Measurements from ENCODE around the gene CREBL2. TPM values are rescaled to one million over a fixed set of nuclear protein-coding genes. Genes with fewer than 3 reads are reported as not detected.

The CREBL2 gene
- total RNA-seq, 1 donor from 2014 or later = 44.0 TPM

- DNase-seq (ENCODE audit: low spot score) = no peak
Observed at GRCh38 chr12:12671850-12672660, 60.4 kb downstream of the CREBL2 start.

GRCh38 chr12:12673296-12673695 lies 61.6 kb downstream of the CREBL2 start:
- no peak for DNase-seq (ENCODE audit: low spot score)

GRCh38 chr12:12676605-12677004 lies 64.9 kb downstream of the CREBL2 start:
- DNase-seq (ENCODE audit: low spot score) = no peak

- DNase-seq (ENCODE audit: low spot score) = no peak
Observed at GRCh38 chr12:12681061-12681765, 69.5 kb downstream of the CREBL2 start.

- DNase-seq (ENCODE audit: low spot score) = no peak
Observed at GRCh38 chr12:12682284-12682683, 70.6 kb downstream of the CREBL2 start.

GRCh38 chr12:12683136-12683697 lies 71.5 kb downstream of the CREBL2 start:
- DNase-seq (ENCODE audit: low spot score) = no peak

GRCh38 chr12:12683725-12684124 lies 72.0 kb downstream of the CREBL2 start:
- DNase-seq (ENCODE audit: low spot score) = no peak

GRCh38 chr12:12684375-12685106 lies 72.9 kb downstream of the CREBL2 start:
- no peak for DNase-seq (ENCODE audit: low spot score)

GRCh38 chr12:12685305-12685704 lies 73.6 kb downstream of the CREBL2 start:
- DNase-seq (ENCODE audit: low spot score) = no peak

GRCh38 chr12:12686472-12686871 lies 74.8 kb downstream of the CREBL2 start:
- DNase-seq (ENCODE audit: low spot score) = no peak

- no peak for DNase-seq (ENCODE audit: low spot score)
Observed at GRCh38 chr12:12686925-12687324, 75.2 kb downstream of the CREBL2 start.

GRCh38 chr12:12689647-12690300 lies 78.1 kb downstream of the CREBL2 start:
- DNase-seq (ENCODE audit: low spot score) = no peak

GRCh38 chr12:12691549-12691948 lies 79.9 kb downstream of the CREBL2 start:
- no peak for DNase-seq (ENCODE audit: low spot score)

- DNase-seq (ENCODE audit: low spot score) = no peak
Observed at GRCh38 chr12:12693111-12693671, 81.5 kb downstream of the CREBL2 start.

Other genes with a start within 250 kb of the CREBL2 start
- 15.9 TPM for gene DUSP16, start 49.0 kb upstream of the CREBL2 start, total RNA-seq
- not detected for gene GPR19, start 84.3 kb downstream of the CREBL2 start, total RNA-seq
- 28.9 TPM for gene CDKN1B, start 105.5 kb downstream of the CREBL2 start, total RNA-seq
- 165 TPM for gene APOLD1, start 173.8 kb downstream of the CREBL2 start, total RNA-seq
- gene DDX47, start 201.5 kb downstream of the CREBL2 start, total RNA-seq = 60.2 TPM